ENCODE measurements around the gene CNOT4. TPM values are rescaled to one million over a fixed set of nuclear protein-coding genes. Genes with fewer than 3 reads are reported as not detected.

The CNOT4 gene
- total RNA-seq, 1 experiment from 2014 or later = 14.6 TPM

GRCh38 chr7:135537453-135537852 is 27.6 kb upstream of the CNOT4 start (continued):
- TF ChIP-seq KAT7 (CRISPR knock-in tag; IDR thresholded peaks at IDR 0.05; ENCODE audit: borderline replicate concordance) (no peak), NR2C2 (CRISPR knock-in tag; IDR thresholded peaks at IDR 0.05) (no peak), ZNF121 (CRISPR knock-in tag; IDR thresholded peaks at IDR 0.05) (no peak), E2F1 (CRISPR knock-in tag; IDR thresholded peaks at IDR 0.05) (no peak), GABPB1 (CRISPR knock-in tag; IDR thresholded peaks at IDR 0.05) (no peak), ATF3 (CRISPR knock-in tag; conservative IDR thresholded peaks at IDR 0.05) (no peak)
- TF ChIP-seq, protein P1, sequence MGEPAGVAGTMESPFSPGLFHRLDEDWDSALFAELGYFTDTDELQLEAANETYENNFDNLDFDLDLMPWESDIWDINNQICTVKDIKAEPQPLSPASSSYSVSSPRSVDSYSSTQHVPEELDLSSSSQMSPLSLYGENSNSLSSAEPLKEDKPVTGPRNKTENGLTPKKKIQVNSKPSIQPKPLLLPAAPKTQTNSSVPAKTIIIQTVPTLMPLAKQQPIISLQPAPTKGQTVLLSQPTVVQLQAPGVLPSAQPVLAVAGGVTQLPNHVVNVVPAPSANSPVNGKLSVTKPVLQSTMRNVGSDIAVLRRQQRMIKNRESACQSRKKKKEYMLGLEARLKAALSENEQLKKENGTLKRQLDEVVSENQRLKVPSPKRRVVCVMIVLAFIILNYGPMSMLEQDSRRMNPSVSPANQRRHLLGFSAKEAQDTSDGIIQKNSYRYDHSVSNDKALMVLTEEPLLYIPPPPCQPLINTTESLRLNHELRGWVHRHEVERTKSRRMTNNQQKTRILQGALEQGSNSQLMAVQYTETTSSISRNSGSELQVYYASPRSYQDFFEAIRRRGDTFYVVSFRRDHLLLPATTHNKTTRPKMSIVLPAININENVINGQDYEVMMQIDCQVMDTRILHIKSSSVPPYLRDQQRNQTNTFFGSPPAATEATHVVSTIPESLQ (CRISPR knock-in tag; IDR thresholded peaks at IDR 0.05) = no peak

- Mint-ChIP-seq H3K4me1 (no peaks in the 10 kb centered on the region; the same call in 1 of the 2 replicates), H3K27ac (no peak overlapping the region), H3K4me3 (no peak overlapping the region), H3K27me3 (ENCODE audit: low read depth) (no peaks in the 10 kb centered on the region; the same call in 1 of the 2 replicates), H3K36me3 (no peaks in the 10 kb centered on the region), H3K9me3 (peaks cover under 1% of the 10 kb centered on the region)
- CTCF ChIA-PET = no interaction called here
- no peak for ATAC-seq
- DNase-seq (ENCODE audit: low spot score) = no peak
- POLR2A ChIA-PET = no interaction called here
- TF ChIP-seq FOXK1 (CRISPR knock-in tag; IDR thresholded peaks at IDR 0.05) (no peak), MLX (CRISPR knock-in tag; IDR thresholded peaks at IDR 0.05) (no peak), ELF4 (CRISPR knock-in tag; IDR thresholded peaks at IDR 0.05; ENCODE audit: low read depth) (no peak), SMAD3 (CRISPR knock-in tag; IDR thresholded peaks at IDR 0.05; ENCODE audit: borderline replicate concordance) (no peak), MXD4 (CRISPR knock-in tag; IDR thresholded peaks at IDR 0.05; ENCODE audit: borderline replicate concordance) (no peak), TP53 (CRISPR knock-in tag; IDR thresholded peaks at IDR 0.05) (no peak), TCF7 (CRISPR knock-in tag; IDR thresholded peaks at IDR 0.05; ENCODE audit: low read depth) (no peak), NFYB (CRISPR knock-in tag; conservative IDR thresholded peaks at IDR 0.05; ENCODE audit: low read depth) (no peak), ZNF219 (CRISPR knock-in tag; IDR thresholded peaks at IDR 0.05; ENCODE audit: borderline replicate concordance) (no peak), NFE2L1 (CRISPR knock-in tag; IDR thresholded peaks at IDR 0.05) (no peak)
- TF ChIP-seq, protein P2, sequence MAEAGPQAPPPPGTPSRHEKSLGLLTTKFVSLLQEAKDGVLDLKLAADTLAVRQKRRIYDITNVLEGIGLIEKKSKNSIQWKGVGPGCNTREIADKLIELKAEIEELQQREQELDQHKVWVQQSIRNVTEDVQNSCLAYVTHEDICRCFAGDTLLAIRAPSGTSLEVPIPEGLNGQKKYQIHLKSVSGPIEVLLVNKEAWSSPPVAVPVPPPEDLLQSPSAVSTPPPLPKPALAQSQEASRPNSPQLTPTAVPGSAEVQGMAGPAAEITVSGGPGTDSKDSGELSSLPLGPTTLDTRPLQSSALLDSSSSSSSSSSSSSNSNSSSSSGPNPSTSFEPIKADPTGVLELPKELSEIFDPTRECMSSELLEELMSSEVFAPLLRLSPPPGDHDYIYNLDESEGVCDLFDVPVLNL (CRISPR knock-in tag; IDR thresholded peaks at IDR 0.05; ENCODE audit: borderline replicate concordance, low read depth) = no peak
- TF ChIP-seq, protein P3, sequence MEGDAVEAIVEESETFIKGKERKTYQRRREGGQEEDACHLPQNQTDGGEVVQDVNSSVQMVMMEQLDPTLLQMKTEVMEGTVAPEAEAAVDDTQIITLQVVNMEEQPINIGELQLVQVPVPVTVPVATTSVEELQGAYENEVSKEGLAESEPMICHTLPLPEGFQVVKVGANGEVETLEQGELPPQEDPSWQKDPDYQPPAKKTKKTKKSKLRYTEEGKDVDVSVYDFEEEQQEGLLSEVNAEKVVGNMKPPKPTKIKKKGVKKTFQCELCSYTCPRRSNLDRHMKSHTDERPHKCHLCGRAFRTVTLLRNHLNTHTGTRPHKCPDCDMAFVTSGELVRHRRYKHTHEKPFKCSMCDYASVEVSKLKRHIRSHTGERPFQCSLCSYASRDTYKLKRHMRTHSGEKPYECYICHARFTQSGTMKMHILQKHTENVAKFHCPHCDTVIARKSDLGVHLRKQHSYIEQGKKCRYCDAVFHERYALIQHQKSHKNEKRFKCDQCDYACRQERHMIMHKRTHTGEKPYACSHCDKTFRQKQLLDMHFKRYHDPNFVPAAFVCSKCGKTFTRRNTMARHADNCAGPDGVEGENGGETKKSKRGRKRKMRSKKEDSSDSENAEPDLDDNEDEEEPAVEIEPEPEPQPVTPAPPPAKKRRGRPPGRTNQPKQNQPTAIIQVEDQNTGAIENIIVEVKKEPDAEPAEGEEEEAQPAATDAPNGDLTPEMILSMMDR (IDR thresholded peaks at IDR 0.05) = no peak
- TF ChIP-seq, protein P4, sequence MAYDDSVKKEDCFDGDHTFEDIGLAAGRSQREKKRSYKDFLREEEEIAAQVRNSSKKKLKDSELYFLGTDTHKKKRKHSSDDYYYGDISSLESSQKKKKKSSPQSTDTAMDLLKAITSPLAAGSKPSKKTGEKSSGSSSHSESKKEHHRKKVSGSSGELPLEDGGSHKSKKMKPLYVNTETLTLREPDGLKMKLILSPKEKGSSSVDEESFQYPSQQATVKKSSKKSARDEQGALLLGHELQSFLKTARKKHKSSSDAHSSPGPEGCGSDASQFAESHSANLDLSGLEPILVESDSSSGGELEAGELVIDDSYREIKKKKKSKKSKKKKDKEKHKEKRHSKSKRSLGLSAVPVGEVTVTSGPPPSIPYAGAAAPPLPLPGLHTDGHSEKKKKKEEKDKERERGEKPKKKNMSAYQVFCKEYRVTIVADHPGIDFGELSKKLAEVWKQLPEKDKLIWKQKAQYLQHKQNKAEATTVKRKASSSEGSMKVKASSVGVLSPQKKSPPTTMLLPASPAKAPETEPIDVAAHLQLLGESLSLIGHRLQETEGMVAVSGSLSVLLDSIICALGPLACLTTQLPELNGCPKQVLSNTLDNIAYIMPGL (CRISPR knock-in tag; IDR thresholded peaks at IDR 0.05) = no peak
- TF ChIP-seq, protein P5, sequence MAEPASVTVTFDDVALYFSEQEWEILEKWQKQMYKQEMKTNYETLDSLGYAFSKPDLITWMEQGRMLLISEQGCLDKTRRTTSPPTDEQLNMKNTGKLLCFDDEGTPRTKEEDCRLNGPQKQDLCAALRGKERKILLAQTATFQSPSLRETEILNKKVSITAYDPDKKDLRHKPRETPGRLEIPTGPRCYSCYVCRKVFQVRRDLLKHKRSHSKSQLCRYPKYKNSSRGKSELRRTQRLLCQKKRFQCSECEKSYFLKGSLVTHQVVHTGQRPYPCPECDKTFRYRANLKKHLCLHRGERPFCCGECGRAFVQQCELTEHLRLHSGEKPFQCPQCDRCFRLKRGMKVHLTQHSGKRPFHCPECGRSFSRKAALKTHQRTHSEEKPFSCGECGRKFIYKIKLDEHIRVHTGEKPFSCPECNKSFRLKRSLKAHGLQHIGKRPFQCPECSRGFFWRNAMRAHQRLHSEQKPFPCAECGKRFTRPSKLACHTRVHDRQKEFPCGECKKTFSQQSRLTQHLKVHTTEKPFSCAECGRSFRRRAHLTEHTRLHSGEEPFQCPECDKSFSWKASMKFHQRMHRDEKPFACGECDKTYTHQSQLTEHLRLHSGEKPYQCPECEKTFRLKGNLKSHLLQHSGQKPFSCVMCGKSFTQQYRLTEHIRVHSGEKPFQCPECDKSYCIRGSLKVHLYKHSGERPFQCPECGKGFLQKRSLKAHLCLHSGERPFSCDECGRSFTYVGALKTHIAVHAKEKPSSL (CRISPR knock-in tag; conservative IDR thresholded peaks at IDR 0.05) = no peak
- TF ChIP-seq, protein P6, sequence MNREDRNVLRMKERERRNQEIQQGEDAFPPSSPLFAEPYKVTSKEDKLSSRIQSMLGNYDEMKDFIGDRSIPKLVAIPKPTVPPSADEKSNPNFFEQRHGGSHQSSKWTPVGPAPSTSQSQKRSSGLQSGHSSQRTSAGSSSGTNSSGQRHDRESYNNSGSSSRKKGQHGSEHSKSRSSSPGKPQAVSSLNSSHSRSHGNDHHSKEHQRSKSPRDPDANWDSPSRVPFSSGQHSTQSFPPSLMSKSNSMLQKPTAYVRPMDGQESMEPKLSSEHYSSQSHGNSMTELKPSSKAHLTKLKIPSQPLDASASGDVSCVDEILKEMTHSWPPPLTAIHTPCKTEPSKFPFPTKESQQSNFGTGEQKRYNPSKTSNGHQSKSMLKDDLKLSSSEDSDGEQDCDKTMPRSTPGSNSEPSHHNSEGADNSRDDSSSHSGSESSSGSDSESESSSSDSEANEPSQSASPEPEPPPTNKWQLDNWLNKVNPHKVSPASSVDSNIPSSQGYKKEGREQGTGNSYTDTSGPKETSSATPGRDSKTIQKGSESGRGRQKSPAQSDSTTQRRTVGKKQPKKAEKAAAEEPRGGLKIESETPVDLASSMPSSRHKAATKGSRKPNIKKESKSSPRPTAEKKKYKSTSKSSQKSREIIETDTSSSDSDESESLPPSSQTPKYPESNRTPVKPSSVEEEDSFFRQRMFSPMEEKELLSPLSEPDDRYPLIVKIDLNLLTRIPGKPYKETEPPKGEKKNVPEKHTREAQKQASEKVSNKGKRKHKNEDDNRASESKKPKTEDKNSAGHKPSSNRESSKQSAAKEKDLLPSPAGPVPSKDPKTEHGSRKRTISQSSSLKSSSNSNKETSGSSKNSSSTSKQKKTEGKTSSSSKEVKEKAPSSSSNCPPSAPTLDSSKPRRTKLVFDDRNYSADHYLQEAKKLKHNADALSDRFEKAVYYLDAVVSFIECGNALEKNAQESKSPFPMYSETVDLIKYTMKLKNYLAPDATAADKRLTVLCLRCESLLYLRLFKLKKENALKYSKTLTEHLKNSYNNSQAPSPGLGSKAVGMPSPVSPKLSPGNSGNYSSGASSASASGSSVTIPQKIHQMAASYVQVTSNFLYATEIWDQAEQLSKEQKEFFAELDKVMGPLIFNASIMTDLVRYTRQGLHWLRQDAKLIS (CRISPR knock-in tag; IDR thresholded peaks at IDR 0.05; ENCODE audit: borderline replicate concordance) = no peak
Observed at GRCh38 chr7:135536150-135536549, 26.2 kb upstream of the CNOT4 start.

Measured in WTC11 (cell line).